ENCODE measurements around the gene MMAB. TPM values are rescaled to one million over a fixed set of nuclear protein-coding genes. Genes with fewer than 3 reads are reported as not detected.

The MMAB gene
- total RNA-seq, 4 donors from 2014 or later = 21.2 to 54.3 (median 25.6) TPM

- H3K9me3 ChIP-seq = no peaks in the 10 kb centered on the region
- in situ Hi-C loops (cut with MboI; ENCODE audit: low sequenced_read_pairs in 4 of 4) = no loop called here
- DNase-seq = no peak
- ATAC-seq = no peak
- intact Hi-C loops (cut with DNase I; ENCODE audit: low total_unique reads) = no loop called here
- H3K27ac ChIP-seq = peak overlapping the region in 1 of 4 donors; percentile 95
- H3K4me1 ChIP-seq = peaks cover 18% of the 10 kb centered on the region in 2 donors
- H3K27me3 ChIP-seq = no peaks in the 10 kb centered on the region
- no peak overlapping the region for H3K4me3 ChIP-seq
- peaks cover 0 to 33% of the 10 kb centered on the region in 2 donors for H3K36me3 ChIP-seq
- TF ChIP-seq POLR2A (IDR thresholded peaks at IDR 0.05) (no peak), CTCF (IDR thresholded peaks at IDR 0.05 in 4 of 5, conservative IDR thresholded peaks at IDR 0.05 in 1 of 5) (no peak)
These were observed 1.4 kb downstream of the MMAB start for GRCh38 chr12:109571773-109572505.

- ATAC-seq (no peak), DNase-seq (no peak)
- intact Hi-C loops (cut with DNase I; ENCODE audit: low total_unique reads) = no loop called here
- no peaks in the 10 kb centered on the region for H3K27me3 ChIP-seq
- in situ Hi-C loops (cut with MboI; ENCODE audit: low sequenced_read_pairs in 4 of 4) = no loop called here
- no peaks in the 10 kb centered on the region for H3K9me3 ChIP-seq
- H3K27ac ChIP-seq = no peak overlapping the region
- TF ChIP-seq POLR2A (IDR thresholded peaks at IDR 0.05) = no peak
- TF ChIP-seq CTCF (IDR thresholded peaks at IDR 0.05 in 4 of 5, conservative IDR thresholded peaks at IDR 0.05 in 1 of 5) = no peak
- H3K36me3 ChIP-seq = peaks cover 0 to 37% of the 10 kb centered on the region in 2 donors
- H3K4me1 ChIP-seq = peaks cover 5 to 6% of the 10 kb centered on the region in 2 donors
- no peak overlapping the region for H3K4me3 ChIP-seq
These were observed 4.8 kb downstream of the MMAB start for GRCh38 chr12:109568486-109568885.

- Histone ChIP-seq H3K27ac (no peak overlapping the region), H3K4me1 (peaks cover 5 to 6% of the 10 kb centered on the region in 2 donors), H3K4me3 (no peak overlapping the region), H3K36me3 (peaks cover 0 to 43% of the 10 kb centered on the region in 2 donors), H3K9me3 (no peaks in the 10 kb centered on the region), H3K27me3 (no peaks in the 10 kb centered on the region)
- in situ Hi-C loops (cut with MboI; ENCODE audit: low sequenced_read_pairs in 4 of 4) = no loop called here
- DNase-seq = no peak
- TF ChIP-seq POLR2A (IDR thresholded peaks at IDR 0.05) (no peak), CTCF (IDR thresholded peaks at IDR 0.05 in 4 of 5, conservative IDR thresholded peaks at IDR 0.05 in 1 of 5) (no peak)
- intact Hi-C loops (cut with DNase I; ENCODE audit: low total_unique reads) = no loop called here
- no peak for ATAC-seq
These were observed 5.3 kb downstream of the MMAB start for GRCh38 chr12:109567967-109568366.

GRCh38 chr12:109567296-109567695, 6.0 kb downstream of the MMAB start:
- DNase-seq (no peak), ATAC-seq (no peak)
- H3K4me1 ChIP-seq = no peaks in the 10 kb centered on the region
- no peak overlapping the region for H3K4me3 ChIP-seq
- no peak for TF ChIP-seq CTCF (IDR thresholded peaks at IDR 0.05 in 4 of 5, conservative IDR thresholded peaks at IDR 0.05 in 1 of 5)
- no peak for TF ChIP-seq POLR2A (IDR thresholded peaks at IDR 0.05)
- in situ Hi-C loops (cut with MboI; ENCODE audit: low sequenced_read_pairs in 4 of 4) (no loop called here), intact Hi-C loops (cut with DNase I; ENCODE audit: low total_unique reads) (no loop called here)
- no peaks in the 10 kb centered on the region for H3K9me3 ChIP-seq
- no peaks in the 10 kb centered on the region for H3K27me3 ChIP-seq
- no peak overlapping the region for H3K27ac ChIP-seq
- peaks cover 0 to 48% of the 10 kb centered on the region in 2 donors for H3K36me3 ChIP-seq
